ENCODE measurements around the gene TRAF4.
"Not testable (repeated sequence)": the region's sequence is repeated elsewhere in the genome, so short reads cannot be mapped to it uniquely, and the experiment has no call there.

Gene TRAF4

GRCh38 chr17:28733346-28733745 is 10.5 kb upstream of the TRAF4 start:
- Histone ChIP-seq H3K27ac (no peak overlapping the region), H3K9me3 (ENCODE audit: severe bottlenecking) (peaks cover 3% of the 10 kb centered on the region), H3K27me3 (ENCODE audit: insufficient read depth, low read depth, severe bottlenecking) (no peaks in the 10 kb centered on the region), H3K4me3 (ENCODE audit: low read depth, low read length) (no peak overlapping the region), H3K36me3 (peaks cover 2% of the 10 kb centered on the region; the same call in 1 of the 2 replicates)
- TF ChIP-seq, protein P1, sequence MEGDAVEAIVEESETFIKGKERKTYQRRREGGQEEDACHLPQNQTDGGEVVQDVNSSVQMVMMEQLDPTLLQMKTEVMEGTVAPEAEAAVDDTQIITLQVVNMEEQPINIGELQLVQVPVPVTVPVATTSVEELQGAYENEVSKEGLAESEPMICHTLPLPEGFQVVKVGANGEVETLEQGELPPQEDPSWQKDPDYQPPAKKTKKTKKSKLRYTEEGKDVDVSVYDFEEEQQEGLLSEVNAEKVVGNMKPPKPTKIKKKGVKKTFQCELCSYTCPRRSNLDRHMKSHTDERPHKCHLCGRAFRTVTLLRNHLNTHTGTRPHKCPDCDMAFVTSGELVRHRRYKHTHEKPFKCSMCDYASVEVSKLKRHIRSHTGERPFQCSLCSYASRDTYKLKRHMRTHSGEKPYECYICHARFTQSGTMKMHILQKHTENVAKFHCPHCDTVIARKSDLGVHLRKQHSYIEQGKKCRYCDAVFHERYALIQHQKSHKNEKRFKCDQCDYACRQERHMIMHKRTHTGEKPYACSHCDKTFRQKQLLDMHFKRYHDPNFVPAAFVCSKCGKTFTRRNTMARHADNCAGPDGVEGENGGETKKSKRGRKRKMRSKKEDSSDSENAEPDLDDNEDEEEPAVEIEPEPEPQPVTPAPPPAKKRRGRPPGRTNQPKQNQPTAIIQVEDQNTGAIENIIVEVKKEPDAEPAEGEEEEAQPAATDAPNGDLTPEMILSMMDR (IDR thresholded peaks at IDR 0.05; ENCODE audit: low read depth, low read length) = no peak
- DNase-seq = no peak

- peaks cover 8% of the 10 kb centered on the region; the same call in 1 of the 2 replicates for H3K36me3 ChIP-seq
- H3K4me3 ChIP-seq (ENCODE audit: low read depth, low read length) = no peak overlapping the region
- H3K9me3 ChIP-seq (ENCODE audit: severe bottlenecking) = peaks cover 3% of the 10 kb centered on the region
- TF ChIP-seq, protein P1 (IDR thresholded peaks at IDR 0.05; ENCODE audit: low read depth, low read length) = no peak
- DNase-seq = no peak
- no peak overlapping the region for H3K27ac ChIP-seq
- no peaks in the 10 kb centered on the region for H3K27me3 ChIP-seq (ENCODE audit: insufficient read depth, low read depth, severe bottlenecking)
These were observed 9.0 kb upstream of the TRAF4 start for GRCh38 chr17:28734712-28735241.

DNA sequence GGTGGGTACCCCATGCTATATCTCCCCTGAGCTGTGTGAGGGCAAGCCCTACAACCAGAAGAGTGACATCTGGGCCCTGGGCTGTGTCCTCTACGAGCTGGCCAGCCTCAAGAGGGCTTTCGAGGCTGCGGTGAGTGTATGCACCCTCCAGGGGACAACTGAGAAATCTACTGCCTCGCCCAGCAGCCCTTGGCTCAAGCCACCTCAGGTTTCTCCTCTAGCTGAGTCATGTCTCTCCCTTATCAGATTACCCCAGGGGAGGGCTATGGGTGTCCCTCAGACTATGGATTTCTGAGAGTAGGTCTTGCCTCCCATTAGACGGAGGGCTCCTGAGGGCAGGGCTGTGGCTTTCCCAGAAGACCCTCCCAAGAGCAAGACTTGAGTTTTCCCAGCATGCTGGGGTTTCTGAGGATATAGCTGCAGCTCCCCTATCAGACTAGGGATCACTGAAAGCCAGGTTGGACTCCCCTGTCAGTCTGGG is 8.5 kb upstream of the TRAF4 start:
- Histone ChIP-seq H3K27ac (no peak overlapping the region), H3K9me3 (ENCODE audit: severe bottlenecking) (peaks cover 3% of the 10 kb centered on the region), H3K27me3 (ENCODE audit: insufficient read depth, low read depth, severe bottlenecking) (no peaks in the 10 kb centered on the region), H3K4me3 (ENCODE audit: low read depth, low read length) (no peak overlapping the region), H3K36me3 (peaks cover 9% of the 10 kb centered on the region; the same call in 1 of the 2 replicates)
- no peak for DNase-seq
- TF ChIP-seq, protein P1 (IDR thresholded peaks at IDR 0.05; ENCODE audit: low read depth, low read length) = no peak

DNA sequence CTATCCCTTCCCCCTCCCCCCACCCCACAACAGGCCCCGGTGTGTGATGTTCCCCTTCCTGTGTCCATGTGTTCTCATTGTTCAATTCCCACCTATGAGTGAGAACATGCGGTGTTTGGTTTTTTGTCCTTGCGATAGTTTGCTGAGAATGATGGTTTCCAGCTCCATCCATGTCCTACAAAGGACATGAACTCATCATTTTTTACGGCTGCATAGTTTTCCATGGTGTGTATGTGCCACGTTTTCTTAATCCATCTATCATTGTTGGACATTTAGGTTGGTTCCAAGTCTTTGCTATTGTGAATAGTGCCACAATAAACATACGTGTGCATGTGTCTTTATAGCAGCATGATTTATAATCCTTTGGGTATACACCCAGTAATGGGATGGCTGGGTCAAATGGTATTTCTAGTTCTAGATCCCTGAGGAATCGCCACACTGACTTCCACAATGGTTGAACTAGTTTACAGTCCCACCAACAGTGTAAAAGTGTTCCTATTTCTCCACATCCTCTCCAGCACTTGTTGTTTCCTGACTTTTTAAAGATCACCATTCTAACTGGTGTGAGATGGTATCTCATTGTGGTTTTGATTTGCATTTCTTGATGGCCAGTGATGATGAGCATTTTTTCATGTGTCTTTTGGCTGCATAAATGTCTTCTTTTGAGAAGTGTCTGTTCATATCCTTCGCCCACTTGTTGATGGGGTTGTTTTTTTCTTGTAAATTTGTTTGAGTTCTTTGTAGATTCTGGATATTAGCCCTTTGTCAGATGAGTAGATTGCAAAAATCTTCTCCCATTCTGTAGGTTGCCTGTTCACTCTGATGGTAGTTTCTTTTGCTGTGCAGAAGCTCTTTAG is 7.7 kb upstream of the TRAF4 start:
- H3K27ac ChIP-seq, H3K36me3 ChIP-seq: not testable (repeated sequence)

GRCh38 chr17:28737316-28737715 is 6.5 kb upstream of the TRAF4 start:
- no peaks in the 10 kb centered on the region for H3K27me3 ChIP-seq (ENCODE audit: insufficient read depth, low read depth, severe bottlenecking)
- peaks cover 3% of the 10 kb centered on the region for H3K9me3 ChIP-seq (ENCODE audit: severe bottlenecking)
- TF ChIP-seq, protein P1 (IDR thresholded peaks at IDR 0.05; ENCODE audit: low read depth, low read length) = no peak
- no peak for DNase-seq
- H3K4me3 ChIP-seq (ENCODE audit: low read depth, low read length) = no peak overlapping the region
- H3K27ac ChIP-seq = no peak overlapping the region
- H3K36me3 ChIP-seq = peaks cover 9% of the 10 kb centered on the region; the same call in 1 of the 2 replicates

More for the DNA sequence above, 7.7 kb upstream of the TRAF4 start:
- not testable (repeated sequence) for DNase-seq; H3K4me3 ChIP-seq (ENCODE audit: low read depth, low read length); H3K27me3 ChIP-seq (ENCODE audit: insufficient read depth, low read depth, severe bottlenecking); H3K9me3 ChIP-seq (ENCODE audit: severe bottlenecking)

Measured in WERI-Rb-1 (cell line).